ENCODE results near the gene LIFR. TPM values are rescaled to one million over a fixed set of nuclear protein-coding genes. Genes with fewer than 3 reads are reported as not detected.

Gene LIFR
- total and polyA plus RNA-seq, 8 donors, result 52.6 to 218 (median 194) TPM

GRCh38 chr5:38537505-38537904 is 18.9 kb downstream of the LIFR start:
- H3K36me3 ChIP-seq, result no peaks in the 10 kb centered on the region
- ATAC-seq, result no peak
- H3K9me3 ChIP-seq, result no peaks in the 10 kb centered on the region
- intact Hi-C loops (cut with DNase I), result no loop called here
- peaks cover 22 to 61% of the 10 kb centered on the region in 2 donors for H3K4me1 ChIP-seq
- H3K27ac ChIP-seq, result peak overlapping the region; percentile 22 to 45
- no peak for DNase-seq
- H3K4me3 ChIP-seq, result no peak overlapping the region
- no peak for TF ChIP-seq CTCF (IDR thresholded peaks at IDR 0.05)
- no peaks in the 10 kb centered on the region for H3K27me3 ChIP-seq

- H3K27ac ChIP-seq, result peak overlapping the region; percentile 22 to 45
- H3K36me3 ChIP-seq, result no peaks in the 10 kb centered on the region
- intact Hi-C loops (cut with DNase I), result no loop called here
- H3K9me3 ChIP-seq, result no peaks in the 10 kb centered on the region
- ATAC-seq (peak; percentile 8), DNase-seq (no peak)
- no peaks in the 10 kb centered on the region for H3K27me3 ChIP-seq
- no peak for TF ChIP-seq CTCF (IDR thresholded peaks at IDR 0.05)
- H3K4me1 ChIP-seq, result peaks cover 22 to 65% of the 10 kb centered on the region in 2 donors
- no peak overlapping the region for H3K4me3 ChIP-seq
Measured at GRCh38 chr5:38536968-38537367, 19.5 kb downstream of the LIFR start.

GRCh38 chr5:38535845-38536244 is 20.6 kb downstream of the LIFR start:
- ATAC-seq, result no peak
- peaks cover 13 to 58% of the 10 kb centered on the region in 2 donors for H3K4me1 ChIP-seq
- H3K27ac ChIP-seq, result peak overlapping the region in 1 of 2 donors; percentile 26
- TF ChIP-seq CTCF (IDR thresholded peaks at IDR 0.05), result no peak
- no peak for DNase-seq
- intact Hi-C loops (cut with DNase I), result no loop called here
- H3K4me3 ChIP-seq, result no peak overlapping the region
- H3K36me3 ChIP-seq, result no peaks in the 10 kb centered on the region
- H3K27me3 ChIP-seq, result no peaks in the 10 kb centered on the region
- H3K9me3 ChIP-seq, result no peaks in the 10 kb centered on the region

- Histone ChIP-seq H3K27ac (peak overlapping the region in 1 of 2 donors; percentile 26), H3K9me3 (no peaks in the 10 kb centered on the region), H3K27me3 (no peaks in the 10 kb centered on the region), H3K4me3 (no peak overlapping the region), H3K4me1 (peaks cover 8 to 53% of the 10 kb centered on the region in 2 donors), H3K36me3 (no peaks in the 10 kb centered on the region)
- TF ChIP-seq CTCF (IDR thresholded peaks at IDR 0.05), result no peak
- peak; percentile 20 for ATAC-seq
- no peak for DNase-seq
- intact Hi-C loops (cut with DNase I), result no loop called here
Measured at GRCh38 chr5:38535248-38535750, 21.1 kb downstream of the LIFR start.

- ATAC-seq (no peak), DNase-seq (no peak)
- H3K4me3 ChIP-seq, result no peak overlapping the region
- peaks cover 8 to 46% of the 10 kb centered on the region in 2 donors for H3K4me1 ChIP-seq
- H3K9me3 ChIP-seq, result no peaks in the 10 kb centered on the region
- H3K27ac ChIP-seq, result peak overlapping the region in 1 of 2 donors; percentile 30
- no peaks in the 10 kb centered on the region for H3K27me3 ChIP-seq
- intact Hi-C loops (cut with DNase I), result no loop called here
- TF ChIP-seq CTCF (IDR thresholded peaks at IDR 0.05), result no peak
- no peaks in the 10 kb centered on the region for H3K36me3 ChIP-seq
Measured at GRCh38 chr5:38534156-38534453, 22.3 kb downstream of the LIFR start.

All from left lung (tissue), 10 donors.